Activated CD4-positive, alpha-beta T cell treated with anti-CD3 and anti-CD28 coated beads for 4 hours (primary cell): Measurements from ENCODE around the gene GBP7.
"Not testable (repeated sequence)": the region's sequence is repeated elsewhere in the genome, so short reads cannot be mapped to it uniquely, and the experiment has no call there.

Source experiments
- DNase-seq, 2 donors: peaks; one replicate each; pipeline ENCODE4 v3.0.0-alpha.2; 2020

The GBP7 gene

GRCh38 chr1:89175601-89176256 lies at the start of gene GBP7:
GBP7 (minus strand) TSS chr1:89176003; CDS start chr1:89171935, 4,068 bp downstream.
- DNase-seq, result no peak

- DNase-seq, result no peak
These were observed 45.5 kb upstream of the GBP7 start for GRCh38 chr1:89221341-89221740.

- DNase-seq, result not testable (repeated sequence)
These were observed 44.0 kb upstream of the GBP7 start for GRCh38 chr1:89219851-89220250.

- not testable (repeated sequence) for DNase-seq
These were observed 43.1 kb upstream of the GBP7 start for GRCh38 chr1:89218941-89219340.

GRCh38 chr1:89213347-89213746 lies 37.5 kb upstream of the GBP7 start:
- DNase-seq, result no peak

- no peak for DNase-seq
These were observed 35.3 kb upstream of the GBP7 start for GRCh38 chr1:89211035-89211634.

- no peak for DNase-seq
These were observed 30.6 kb upstream of the GBP7 start for GRCh38 chr1:89206373-89206772.

GRCh38 chr1:89203166-89203565 lies 27.4 kb upstream of the GBP7 start:
- no peak for DNase-seq

GRCh38 chr1:89201106-89201794 lies 25.4 kb upstream of the GBP7 start:
- no peak for DNase-seq

GRCh38 chr1:89200663-89201062 lies 24.9 kb upstream of the GBP7 start:
- no peak for DNase-seq

- peak in 1 of 2 donors; percentile 14 for DNase-seq
These were observed 23.8 kb upstream of the GBP7 start for GRCh38 chr1:89199525-89200031.

- peak; percentile 39 to 54 for DNase-seq
These were observed 22.8 kb upstream of the GBP7 start, which contains the start of gene GBP4 for GRCh38 chr1:89198491-89199072. GBP4 (minus strand) TSS chr1:89198942; CDS start chr1:89198834, 108 bp downstream.

GRCh38 chr1:89198081-89198480 lies 22.3 kb upstream of the GBP7 start:
- DNase-seq, result no peak

- no peak for DNase-seq
These were observed 19.7 kb upstream of the GBP7 start for GRCh38 chr1:89195476-89195875.

GRCh38 chr1:89191314-89191713 lies 15.5 kb upstream of the GBP7 start:
- DNase-seq, result no peak

GRCh38 chr1:89190017-89190416 lies 14.2 kb upstream of the GBP7 start:
- no peak for DNase-seq

GRCh38 chr1:89179343-89179742 lies 3.5 kb upstream of the GBP7 start:
- DNase-seq, result no peak

GRCh38 chr1:89176971-89177370 lies 1.2 kb upstream of the GBP7 start:
- no peak for DNase-seq

- no peak for DNase-seq
These were observed 1.3 kb downstream of the GBP7 start for GRCh38 chr1:89174491-89174890.

- DNase-seq, result no peak
These were observed 3.2 kb downstream of the GBP7 start for GRCh38 chr1:89172468-89173143.

- DNase-seq, result no peak
These were observed 4.8 kb downstream of the GBP7 start for GRCh38 chr1:89171067-89171438.

- no peak for DNase-seq
These were observed 5.4 kb downstream of the GBP7 start for GRCh38 chr1:89170170-89171066.
